HCT116 (cell line): Measurements from ENCODE around the gene SLC2A2. TPM values are rescaled to one million over a fixed set of nuclear protein-coding genes. Genes with fewer than 3 reads are reported as not detected.

Source experiments
- ATAC-seq: fragments of 200-7000 bp; cut with Tn5 transposase; 2 replicates; pipeline ENCODE4 v1.9.1; 2020; ENCODE audit warnings: mild to moderate bottlenecking, moderate library complexity
- BruUV-seq: library from RNA; stranded (reverse); fragments of 400-500 nt; replicated peaks from 2 replicates; lab custom pipeline; 2021; lab: Mats Ljungman, UMichigan
- CTCF ChIA-PET: fragments of 300-600 bp; sonication (Branson Sonifier 250); formaldehyde crosslinking; loops from one replicate; lab custom pipeline; 2021; ENCODE audit warnings: antibody characterized with exemption; lab: Charles Lee
- POLR2A ChIA-PET: fragments of 300-600, 350-600 bp; sonication (Branson Sonifier 250); formaldehyde crosslinking; loops from one replicate; lab custom pipeline; 2021; ENCODE audit warnings: antibody characterized with exemption; lab: Charles Lee
- RAD21 ChIA-PET, 2 experiments: fragments of 300-600 bp; sonication (Branson Sonifier 250); formaldehyde crosslinking; loops; one replicate each; lab custom pipeline; 2023; ENCODE audit warnings: low total read pairs in 2 of 2; ENCODE audit not compliant: uncharacterized antibody in 2 of 2, unreplicated experiment in 2 of 2, low non-redundant PET in 1 of 2; lab: Charles Lee
- DNase-seq: peaks from one replicate; pipeline ENCODE4 v3.0.0-alpha.2; 2010; ENCODE audit warnings: low read depth, low spot score
- H2AFZ ChIP-seq: fragments of 200-600 bp; shearing (Covaris generic), sonication (generic); 2 replicates; pipeline ENCODE4 v1.6.1; 2017; ENCODE audit warnings: low read depth, mixed run types, mixed read lengths, antibody characterized with exemption, low read length; ENCODE audit not compliant: poor library complexity, severe bottlenecking
- H3K27ac ChIP-seq: 2 replicates; pipeline ENCODE4 v1.5.1; 2012; ENCODE audit warnings: low read depth, low read length
- H3K27me3 ChIP-seq: fragments of 200-600 bp; sonication (generic); 2 replicates; pipeline ENCODE4 v1.6.1; 2016; ENCODE audit warnings: mixed run types, low read length, mixed read lengths; ENCODE audit not compliant: insufficient read depth
- H3K36me3 ChIP-seq, 2 experiments: fragments of 200-500 bp in 1 of 2; fragments of 200-600 bp in 1 of 2; sonication (Bioruptor generic) in 1 of 2; sonication (generic) in 1 of 2; 2 replicates each; pipeline versions ENCODE4 v1.5.1 to v1.6.1; 2014 to 2016; ENCODE audit warnings: low read length in 2 of 2, inconsistent platforms in 1 of 2, mixed read lengths in 1 of 2, mixed run types in 1 of 2; ENCODE audit not compliant: insufficient read depth in 2 of 2, control insufficient read depth in 1 of 2
- H3K4me1 ChIP-seq, 2 experiments: fragments of 200-600 bp in 1 of 2; sonication (generic) in 1 of 2; 2 replicates each; pipeline versions ENCODE4 v1.5.1 to v1.6.1; 2012 to 2017; ENCODE audit warnings: low read length in 2 of 2, inconsistent platforms in 1 of 2, mild to moderate bottlenecking in 1 of 2, mixed read lengths in 1 of 2, mixed run types in 1 of 2, moderate library complexity in 1 of 2; ENCODE audit not compliant: insufficient read depth in 2 of 2, control insufficient read depth in 1 of 2
- H3K4me2 ChIP-seq: fragments of 200-600 bp; sonication (generic); 2 replicates; pipeline ENCODE4 v1.6.1; 2017; ENCODE audit warnings: mixed run types, low read length, mixed read lengths
- H3K4me3 ChIP-seq, 2 experiments: fragments of 200-600 bp in 1 of 2; sonication (generic) in 1 of 2; replicated peaks in 1 of 2; 2 replicates each; pipeline ENCODE4 v1.5.1; 2011 to 2016; ENCODE audit warnings: low read length in 2 of 2, control low read depth in 1 of 2, low read depth in 1 of 2, mild to moderate bottlenecking in 1 of 2, mixed read lengths in 1 of 2, mixed run types in 1 of 2
- H3K79me2 ChIP-seq: fragments of 200-600 bp; sonication (generic); 2 replicates; pipeline ENCODE4 v1.6.1; 2017; ENCODE audit warnings: mild to moderate bottlenecking, mixed run types, low read length, moderate library complexity, mixed read lengths; ENCODE audit not compliant: insufficient read depth
- H3K9ac ChIP-seq: fragments of 200-600 bp; sonication (generic); 2 replicates; pipeline ENCODE4 v1.6.1; 2016; ENCODE audit warnings: low read length, mixed read lengths
- H3K9me2 ChIP-seq: fragments of 200-600 bp; sonication (generic), shearing (Covaris generic); 2 replicates; pipeline ENCODE4 v1.6.1; 2017; ENCODE audit warnings: mixed run types, mild to moderate bottlenecking, moderate library complexity; ENCODE audit not compliant: insufficient read depth
- H3K9me3 ChIP-seq, 2 experiments: fragments of 200-500 bp in 1 of 2; fragments of 200-600 bp in 1 of 2; sonication (Bioruptor generic) in 1 of 2; sonication (generic) in 1 of 2; 2 replicates each; pipeline ENCODE4 v1.6.1; 2014 to 2017; ENCODE audit warnings: low read length in 2 of 2, mixed read lengths in 2 of 2, inconsistent platforms in 1 of 2, low read depth in 1 of 2, mild to moderate bottlenecking in 1 of 2, mixed run types in 1 of 2, moderate library complexity in 1 of 2; ENCODE audit not compliant: control insufficient read depth in 1 of 2, insufficient read depth in 1 of 2
- H4K20me1 ChIP-seq: fragments of 200-600 bp; sonication (generic), shearing (Covaris generic); 2 replicates; pipeline ENCODE4 v1.6.1; 2017; ENCODE audit warnings: mixed run types, mild to moderate bottlenecking, moderate library complexity; ENCODE audit not compliant: insufficient read depth
- CBX3 ChIP-seq: IDR thresholded peaks from 2 replicates; pipeline ENCODE4 v1.6.1; 2012; ENCODE audit warnings: low read depth
- CTCF ChIP-seq, 3 experiments: fragments of 200-600 bp in 1 of 3; sonication (generic) in 1 of 3; IDR thresholded peaks in 2 of 3; conservative IDR thresholded peaks in 1 of 3; 2 replicates each; pipeline ENCODE4 v1.5.1; 2012 to 2017; ENCODE audit warnings: low read depth in 2 of 3, low read length in 2 of 3, antibody characterized with exemption in 1 of 3, borderline replicate concordance in 1 of 3, control low read depth in 1 of 3, mild to moderate bottlenecking in 1 of 3, mixed read lengths in 1 of 3, mixed run types in 1 of 3, moderate library complexity in 1 of 3; ENCODE audit not compliant: insufficient read depth in 1 of 3
- EGR1 ChIP-seq: IDR thresholded peaks from 2 replicates; pipeline ENCODE4 v1.6.1; 2012; ENCODE audit warnings: low read depth
- ELF1 ChIP-seq: IDR thresholded peaks from 2 replicates; pipeline ENCODE4 v1.6.1; 2012; ENCODE audit warnings: low read depth, borderline replicate concordance
- EZH2 ChIP-seq: fragments of 200-600 bp; sonication (generic); IDR thresholded peaks from 2 replicates; pipeline ENCODE4 v1.6.1; 2017; ENCODE audit warnings: antibody characterized with exemption, mixed run types
- EZH2phosphoT487 ChIP-seq: fragments of 200-600 bp; IDR thresholded peaks from 2 replicates; pipeline ENCODE4 v1.6.1; 2018; ENCODE audit warnings: antibody characterized with exemption, borderline replicate concordance
- FOSL1 ChIP-seq: IDR thresholded peaks from 2 replicates; pipeline ENCODE4 v1.6.1; 2012; ENCODE audit warnings: low read depth
- JUND ChIP-seq: IDR thresholded peaks from 2 replicates; pipeline ENCODE4 v1.6.1; 2012
- POLR2A ChIP-seq: IDR thresholded peaks from 2 replicates; pipeline ENCODE4 v1.7.0; 2011; ENCODE audit warnings: borderline replicate concordance; ENCODE audit not compliant: insufficient read depth, insufficient read length; ENCODE audit errors: extremely low read depth
- POLR2AphosphoS5 ChIP-seq: IDR thresholded peaks from 2 replicates; pipeline ENCODE4 v1.6.1; 2011; ENCODE audit warnings: mild to moderate bottlenecking, low read depth, low read length, moderate library complexity
- RAD21 ChIP-seq: IDR thresholded peaks from 2 replicates; pipeline ENCODE4 v1.6.1; 2012; ENCODE audit warnings: low read depth, mild to moderate bottlenecking
- REST ChIP-seq: IDR thresholded peaks from 2 replicates; pipeline ENCODE4 v1.6.1; 2012; ENCODE audit warnings: low read depth
- SP1 ChIP-seq: IDR thresholded peaks from 2 replicates; pipeline ENCODE4 v1.6.1; 2012; ENCODE audit warnings: low read depth
- SRF ChIP-seq: IDR thresholded peaks from 2 replicates; pipeline ENCODE4 v1.6.1; 2012; ENCODE audit warnings: low read depth
- TCF7L2 ChIP-seq: IDR thresholded peaks from 2 replicates; pipeline ENCODE4 v1.7.0; 2011; ENCODE audit warnings: borderline replicate concordance, inconsistent platforms; ENCODE audit not compliant: insufficient read depth, insufficient read length; ENCODE audit errors: extremely low read depth
- ZBTB33 ChIP-seq: IDR thresholded peaks from 2 replicates; pipeline ENCODE4 v1.6.1; 2011; ENCODE audit warnings: mild to moderate bottlenecking, low read length, moderate library complexity; ENCODE audit not compliant: insufficient replicate concordance; ENCODE audit errors: extremely low read depth
- ZFX ChIP-seq: fragments of 450-650 bp; IDR thresholded peaks from 2 replicates; pipeline ENCODE4 v1.6.1; 2017
- ZNF274 ChIP-seq: fragments of 200-500 bp; sonication (Bioruptor generic); IDR thresholded peaks from 2 replicates; pipeline ENCODE4 v1.6.1; 2014; ENCODE audit warnings: mild to moderate bottlenecking, low read depth, low read length, inconsistent platforms
- intact Hi-C: fragments of 100-400 bp; cut with micrococcal nuclease; formaldehyde crosslinking; loops from 2 replicates; pipeline ENCODE4 v1.10.0; 2022
- total RNA-seq: library from RNA; stranded (reverse); gene quantifications from one replicate; pipeline ENCODE4 v1.2.1, GENCODE V29; 2021; ENCODE audit not compliant: unreplicated experiment
- TF ChIP-seq, protein P1 (sequence below): IDR thresholded peaks from 2 replicates; pipeline ENCODE4 v1.6.1; 2012

SLC2A2 gene
- total RNA-seq, 1 experiment from 2014 or later = not detected

DNA sequence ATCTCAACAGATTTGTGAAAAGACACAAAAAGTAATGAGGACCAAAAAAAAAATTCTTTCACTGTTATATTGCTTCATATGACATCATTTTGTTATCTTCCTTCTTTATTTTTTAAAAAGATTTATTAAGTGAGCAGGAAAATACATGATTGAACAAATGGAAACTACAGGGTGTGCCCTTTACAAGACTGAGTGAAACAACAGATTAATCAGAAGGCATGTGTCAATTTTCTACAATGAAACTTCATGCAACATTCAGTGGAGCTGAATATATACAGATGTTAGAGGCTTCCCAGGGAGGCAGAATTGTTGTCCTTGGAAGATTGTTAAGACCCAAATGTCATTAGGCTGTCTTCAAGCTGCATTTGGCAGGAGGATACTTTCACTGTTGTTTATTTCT, 28.4 kb upstream of the SLC2A2 start:
- no peaks in the 10 kb centered on the region for H4K20me1 ChIP-seq
- H3K9me3 ChIP-seq = no peaks in the 10 kb centered on the region
- no TSS peak for BruUV-seq
- H3K36me3 ChIP-seq = no peaks in the 10 kb centered on the region
- peaks cover 12 to 17% of the 10 kb centered on the region in 2 experiments for H3K4me1 ChIP-seq
- intact Hi-C loops = loop anchor here (10.0 kb wide), 1 partner anchor 110 kb away; no protein-coding TSS in a partner anchor
- DNase-seq (no peak), ATAC-seq (no peak)
- no peak overlapping the region for H3K27ac ChIP-seq
- H3K4me3 ChIP-seq = no peak overlapping the region
- H3K79me2 ChIP-seq = no peaks in the 10 kb centered on the region
- TF ChIP-seq POLR2A (no peak), EGR1 (no peak), TCF7L2 (no peak), CBX3 (no peak), REST (no peak), EZH2phosphoT487 (no peak), CTCF (IDR thresholded peaks at IDR 0.05 in 2 of 3, conservative IDR thresholded peaks at IDR 0.05 in 1 of 3; ENCODE audit: borderline replicate concordance in 1 of 3, insufficient read depth in 1 of 3, low read depth in 2 of 3, low read length in 2 of 3) (no peak), EZH2 (no peak), SP1 (no peak), ZFX (no peak), JUND (no peak), ELF1 (no peak), ZNF274 (no peak), SRF (no peak), ZBTB33 (no peak), RAD21 (no peak), FOSL1 (no peak), POLR2AphosphoS5 (no peak)
- TF ChIP-seq, protein P1, sequence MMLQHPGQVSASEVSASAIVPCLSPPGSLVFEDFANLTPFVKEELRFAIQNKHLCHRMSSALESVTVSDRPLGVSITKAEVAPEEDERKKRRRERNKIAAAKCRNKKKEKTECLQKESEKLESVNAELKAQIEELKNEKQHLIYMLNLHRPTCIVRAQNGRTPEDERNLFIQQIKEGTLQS = no peak
- TF ChIP-seq, all 23 proteins: peak for 0
- no peaks in the 10 kb centered on the region for H3K27me3 ChIP-seq
- CTCF ChIA-PET = no interaction called here
- POLR2A ChIA-PET = no interaction called here
- H2AFZ ChIP-seq = no peak overlapping the region
- peak overlapping the region; percentile 50; the same call in 1 of the 2 replicates for H3K4me2 ChIP-seq
- no peak overlapping the region for H3K9ac ChIP-seq
- H3K9me2 ChIP-seq = no peaks in the 10 kb centered on the region
- RAD21 ChIA-PET = no interaction called here
